HFF-Myc (cell line): ENCODE data around the gene CAST.

Experiments used
- DNase-seq: peaks from one replicate; pipeline ENCODE4 v3.0.0-alpha.2; 2011; ENCODE audit warnings: low read depth; ENCODE audit errors: extremely low read depth
- H3K4me3 ChIP-seq: replicated peaks from 2 replicates; pipeline ENCODE4 v1.5.1; 2011; ENCODE audit warnings: low read depth, mild to moderate bottlenecking, control low read depth, low read length
- TF ChIP-seq, protein P1 (sequence below): IDR thresholded peaks from 2 replicates; pipeline ENCODE4 v1.5.1; 2012; ENCODE audit warnings: mild to moderate bottlenecking, low read depth, low read length, control low read depth; ENCODE audit errors: missing control alignments

Gene CAST

GRCh38 chr5:96624596-96624995 lies 37.6 kb upstream of the CAST start:
- TF ChIP-seq, protein P1, sequence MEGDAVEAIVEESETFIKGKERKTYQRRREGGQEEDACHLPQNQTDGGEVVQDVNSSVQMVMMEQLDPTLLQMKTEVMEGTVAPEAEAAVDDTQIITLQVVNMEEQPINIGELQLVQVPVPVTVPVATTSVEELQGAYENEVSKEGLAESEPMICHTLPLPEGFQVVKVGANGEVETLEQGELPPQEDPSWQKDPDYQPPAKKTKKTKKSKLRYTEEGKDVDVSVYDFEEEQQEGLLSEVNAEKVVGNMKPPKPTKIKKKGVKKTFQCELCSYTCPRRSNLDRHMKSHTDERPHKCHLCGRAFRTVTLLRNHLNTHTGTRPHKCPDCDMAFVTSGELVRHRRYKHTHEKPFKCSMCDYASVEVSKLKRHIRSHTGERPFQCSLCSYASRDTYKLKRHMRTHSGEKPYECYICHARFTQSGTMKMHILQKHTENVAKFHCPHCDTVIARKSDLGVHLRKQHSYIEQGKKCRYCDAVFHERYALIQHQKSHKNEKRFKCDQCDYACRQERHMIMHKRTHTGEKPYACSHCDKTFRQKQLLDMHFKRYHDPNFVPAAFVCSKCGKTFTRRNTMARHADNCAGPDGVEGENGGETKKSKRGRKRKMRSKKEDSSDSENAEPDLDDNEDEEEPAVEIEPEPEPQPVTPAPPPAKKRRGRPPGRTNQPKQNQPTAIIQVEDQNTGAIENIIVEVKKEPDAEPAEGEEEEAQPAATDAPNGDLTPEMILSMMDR = no peak
- DNase-seq = no peak
- no peak overlapping the region for H3K4me3 ChIP-seq

DNA sequence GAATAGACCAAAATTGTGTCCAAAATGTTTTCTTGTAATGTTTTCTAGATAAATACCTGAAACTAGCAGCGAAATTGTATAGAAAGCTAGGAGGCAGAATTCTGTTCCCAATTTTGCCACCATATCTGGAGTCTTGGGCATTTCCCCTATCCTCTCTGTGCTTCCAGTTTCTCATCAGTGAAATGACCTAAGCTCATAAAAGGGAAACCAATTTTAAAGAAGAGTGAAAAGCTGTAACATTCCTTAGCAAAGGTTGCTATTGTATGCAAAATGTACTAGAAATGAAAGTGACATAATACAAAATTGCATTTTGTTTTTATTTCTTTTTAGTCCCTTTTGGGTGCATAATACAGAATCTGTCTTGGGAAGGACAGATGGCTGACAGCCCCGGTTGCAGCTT lies 36.8 kb upstream of the CAST start:
- no peak for DNase-seq
- TF ChIP-seq, protein P1 = no peak
- H3K4me3 ChIP-seq = no peak overlapping the region

- TF ChIP-seq, protein P1 = no peak
- H3K4me3 ChIP-seq = no peak overlapping the region
- no peak for DNase-seq
Observed at GRCh38 chr5:96626956-96627355, 35.2 kb upstream of the CAST start.

- TF ChIP-seq, protein P1 = no peak
- no peak for DNase-seq
- H3K4me3 ChIP-seq = no peak overlapping the region
Observed at GRCh38 chr5:96627792-96628398, 34.3 kb upstream of the CAST start.

DNA sequence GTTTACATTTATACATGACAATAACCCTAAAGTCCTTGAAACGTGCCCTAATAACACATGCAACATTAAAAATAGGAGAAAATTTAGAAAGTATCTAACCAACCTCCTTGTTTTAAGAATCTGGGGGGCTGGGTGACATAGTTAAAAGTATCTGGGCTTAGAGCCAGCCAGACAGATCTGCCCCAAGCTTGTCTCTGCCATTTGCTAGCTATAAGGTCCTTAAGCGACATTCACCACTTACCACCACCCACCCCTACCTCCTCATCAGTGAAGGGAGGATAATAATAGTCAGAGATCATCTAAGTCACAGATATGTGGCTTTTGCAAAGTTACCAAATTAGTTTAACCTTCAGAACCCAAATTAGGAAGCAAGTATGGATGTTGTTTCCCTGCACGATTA lies 33.8 kb upstream of the CAST start:
- TF ChIP-seq, protein P1 = no peak
- no peak overlapping the region for H3K4me3 ChIP-seq
- no peak for DNase-seq

DNA sequence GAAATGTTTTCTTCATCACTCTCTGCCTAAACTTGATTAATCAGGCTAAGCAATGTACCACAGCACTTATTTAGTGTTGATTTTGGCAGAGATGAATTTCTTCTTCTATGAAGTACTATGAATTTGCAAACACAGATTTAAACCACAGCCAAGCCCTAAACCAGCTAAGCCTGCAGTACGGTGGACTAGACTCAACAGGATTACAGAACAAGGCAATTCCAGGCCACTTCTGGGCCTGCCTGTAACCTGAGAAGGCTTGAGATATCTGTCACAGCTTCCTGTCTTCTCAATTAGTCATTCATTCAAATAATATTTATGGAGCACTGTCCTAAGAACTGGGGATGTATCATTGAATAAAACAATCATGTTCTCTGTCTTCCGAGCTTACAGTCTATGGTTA lies 32.4 kb upstream of the CAST start:
- peak; percentile 61 for DNase-seq
- TF ChIP-seq, protein P1 = no peak
- no peak overlapping the region for H3K4me3 ChIP-seq

GRCh38 chr5:96633820-96634219 lies 28.4 kb upstream of the CAST start:
- TF ChIP-seq, protein P1 = no peak
- DNase-seq = no peak
- H3K4me3 ChIP-seq = no peak overlapping the region
